GM18868 (cell line): ENCODE measurements around the gene VASH2.
"Not testable (repeated sequence)": the region's sequence is repeated elsewhere in the genome, so short reads cannot be mapped to it uniquely, and the experiment has no call there.

Experiments
- ATAC-seq: cut with Tn5 transposase; IDR thresholded peaks from one replicate; pipeline ENCODE4 v1.9.1; 2021; ENCODE audit warnings: mild to moderate bottlenecking, moderate library complexity; ENCODE audit not compliant: unreplicated experiment

VASH2 gene

DNA sequence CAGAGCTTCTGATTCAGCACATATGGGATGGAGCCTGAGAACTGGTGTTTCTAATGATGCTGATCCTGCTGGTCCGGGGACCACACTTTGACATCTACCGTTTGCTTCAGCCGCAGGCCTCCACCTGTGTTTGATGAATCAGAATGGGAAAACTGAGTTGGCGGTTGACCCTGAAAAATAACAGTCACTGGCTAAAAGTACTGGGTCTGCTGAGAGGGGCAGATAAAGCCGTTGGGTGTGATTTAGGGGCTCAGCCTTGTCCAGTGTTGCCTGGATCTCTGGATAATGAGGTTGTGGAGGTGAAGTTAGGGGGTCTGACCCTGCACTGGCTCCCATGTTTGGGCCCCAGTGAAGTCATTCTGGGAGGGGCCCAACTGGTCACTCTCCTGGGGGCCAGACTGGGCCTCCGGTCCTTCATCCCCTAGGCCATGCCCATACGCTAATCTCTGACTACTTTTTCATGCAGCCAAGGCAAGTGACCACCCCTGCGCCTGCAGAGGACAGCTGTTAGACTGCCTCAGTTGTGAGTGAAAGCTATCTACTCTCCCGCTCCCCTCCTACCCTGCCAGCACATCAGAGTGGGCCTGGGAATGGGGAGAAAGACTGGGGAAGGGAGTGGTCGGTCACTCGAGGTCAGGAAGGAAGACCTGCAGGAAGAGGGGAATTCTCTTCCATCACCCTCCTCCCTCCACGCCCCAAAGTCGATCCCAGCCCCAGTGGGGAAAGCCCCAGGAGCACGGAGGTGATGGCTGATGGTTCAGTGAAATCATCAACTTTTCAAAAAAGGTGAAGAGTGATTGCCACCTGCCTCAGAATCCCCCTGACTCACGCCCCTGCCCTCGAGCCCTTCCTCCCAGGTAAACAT lies 27.7 kb downstream of the VASH2 start:
- ATAC-seq = peak; percentile 35

DNA sequence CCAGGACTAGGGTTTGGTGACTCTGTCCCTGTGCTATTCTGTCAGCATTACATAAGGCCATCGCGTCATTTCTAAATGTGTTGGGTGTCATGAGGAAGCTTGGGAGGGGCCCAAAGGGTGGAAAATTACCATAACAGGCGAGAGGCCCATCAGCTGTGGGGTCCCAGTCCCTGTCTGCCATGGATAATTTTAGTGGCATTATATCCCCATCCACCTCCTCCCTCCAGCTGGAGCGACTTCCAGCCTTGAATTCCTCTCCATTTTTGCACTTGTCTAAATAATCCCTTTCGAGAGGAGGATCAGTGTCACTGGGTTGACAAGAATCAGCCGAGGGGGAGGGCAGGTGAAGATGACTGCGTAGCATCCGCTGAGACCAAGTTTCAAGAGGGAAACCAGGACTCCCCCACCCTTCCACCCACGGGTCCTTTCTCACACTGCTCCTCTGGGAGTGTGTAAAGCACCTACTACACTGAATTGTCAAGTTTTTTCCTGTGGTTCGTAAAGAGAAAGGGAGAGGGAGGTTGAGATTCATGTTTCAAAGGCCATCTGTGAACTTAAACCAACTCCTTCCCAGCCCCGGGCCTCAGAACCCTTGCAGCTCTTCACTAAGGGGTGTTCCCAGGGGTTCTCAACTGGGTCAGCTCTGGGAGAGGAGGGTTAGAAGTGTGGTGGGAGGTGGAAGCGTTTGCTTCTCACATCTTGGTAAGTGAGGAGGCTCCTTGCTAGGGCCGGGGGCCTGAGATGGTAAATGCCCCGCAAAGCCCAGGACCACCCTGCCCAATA lies 29.2 kb downstream of the VASH2 start:
- ATAC-seq = peak; percentile 80

DNA sequence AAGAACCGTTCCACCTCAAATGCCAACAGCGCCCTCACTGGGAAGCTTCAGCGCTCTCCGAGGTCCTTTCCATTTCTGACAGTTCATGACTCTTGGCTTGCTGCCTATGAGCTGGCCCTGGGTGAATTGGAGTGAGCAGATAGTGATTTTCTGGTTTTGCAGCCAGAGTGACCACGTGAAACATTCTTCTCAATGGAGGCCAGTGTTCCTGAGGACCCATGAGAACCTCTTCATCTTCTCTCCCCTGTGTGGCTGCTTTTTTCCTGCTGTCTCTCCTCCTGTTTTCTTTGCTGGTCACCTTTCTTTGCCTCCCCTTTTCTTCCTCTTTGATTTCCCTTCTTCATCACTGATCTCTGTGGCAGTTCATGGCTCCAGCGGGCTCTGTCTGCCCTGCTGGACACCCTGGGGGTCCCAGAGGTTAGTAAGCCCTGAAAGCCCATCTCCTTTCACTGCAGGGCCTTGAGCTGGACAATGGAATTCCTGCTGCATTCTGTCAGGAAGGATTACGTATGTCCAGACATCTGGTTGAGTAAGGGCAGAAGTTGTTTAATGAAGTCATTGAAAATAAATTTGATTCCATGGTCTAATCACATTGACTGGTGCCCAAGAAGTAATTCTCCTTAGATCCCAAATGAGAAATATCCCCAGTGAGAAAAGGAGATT lies 29.9 kb downstream of the VASH2 start:
- ATAC-seq = no peak

DNA sequence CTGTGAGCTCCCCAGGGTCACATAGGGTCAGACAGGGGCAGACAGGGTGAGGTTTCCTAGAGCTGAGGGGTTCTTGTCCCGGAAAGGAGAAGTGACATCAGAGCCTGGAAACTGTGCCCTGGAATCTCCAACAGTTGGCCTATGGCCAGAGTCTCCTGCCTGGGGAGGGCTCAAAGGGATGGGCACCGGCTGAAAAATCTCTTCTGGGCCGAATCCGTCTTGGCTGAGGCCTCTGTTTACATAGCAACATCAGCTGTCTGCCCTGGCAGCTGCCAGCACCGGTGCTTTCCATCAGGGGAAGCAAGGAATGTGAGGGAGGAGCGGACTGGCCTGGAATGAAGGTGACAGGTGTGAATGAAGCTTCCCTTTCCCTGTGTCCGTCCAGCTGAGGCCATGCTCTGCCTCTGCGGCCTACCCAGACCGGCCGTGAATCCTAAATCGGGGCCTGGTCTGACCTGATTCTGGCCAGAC lies 30.7 kb downstream of the VASH2 start:
- no peak for ATAC-seq

DNA sequence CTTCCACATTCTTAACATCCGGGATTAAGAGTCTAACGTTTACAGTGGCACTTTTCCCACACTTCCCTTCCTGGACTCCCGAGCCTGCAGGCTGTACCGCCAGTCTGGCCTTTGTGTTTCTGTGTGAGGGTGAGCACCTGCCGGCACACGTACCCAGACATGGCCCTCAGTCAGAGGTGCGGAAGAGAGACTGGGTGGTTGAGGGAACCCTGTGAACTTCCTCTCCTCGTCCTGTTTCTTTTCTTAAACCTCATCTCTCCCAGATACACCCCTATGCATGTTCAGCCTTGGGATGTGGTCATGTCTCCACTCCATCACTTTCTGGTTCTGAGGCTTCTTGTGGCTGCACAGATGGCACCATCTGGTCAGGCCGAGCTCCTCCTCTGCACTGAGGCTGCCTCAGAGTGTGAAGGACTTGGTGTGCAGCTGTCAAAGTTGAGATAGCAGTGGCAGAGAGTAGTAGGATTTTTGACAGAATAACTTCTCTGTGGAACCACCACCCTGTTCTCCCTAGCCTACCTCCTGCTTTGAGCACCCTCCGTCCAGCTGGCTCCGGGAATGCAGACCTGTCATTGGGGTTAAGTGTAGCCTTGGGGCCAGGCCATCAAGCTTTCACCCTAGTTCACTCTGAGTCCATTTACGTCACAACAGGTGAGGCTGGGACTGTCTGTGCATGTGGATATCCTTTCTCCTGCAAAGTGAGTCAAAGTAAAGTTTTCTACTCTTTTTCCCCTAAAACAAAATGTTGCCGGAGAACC lies 31.4 kb downstream of the VASH2 start:
- peak; percentile 43 for ATAC-seq

DNA sequence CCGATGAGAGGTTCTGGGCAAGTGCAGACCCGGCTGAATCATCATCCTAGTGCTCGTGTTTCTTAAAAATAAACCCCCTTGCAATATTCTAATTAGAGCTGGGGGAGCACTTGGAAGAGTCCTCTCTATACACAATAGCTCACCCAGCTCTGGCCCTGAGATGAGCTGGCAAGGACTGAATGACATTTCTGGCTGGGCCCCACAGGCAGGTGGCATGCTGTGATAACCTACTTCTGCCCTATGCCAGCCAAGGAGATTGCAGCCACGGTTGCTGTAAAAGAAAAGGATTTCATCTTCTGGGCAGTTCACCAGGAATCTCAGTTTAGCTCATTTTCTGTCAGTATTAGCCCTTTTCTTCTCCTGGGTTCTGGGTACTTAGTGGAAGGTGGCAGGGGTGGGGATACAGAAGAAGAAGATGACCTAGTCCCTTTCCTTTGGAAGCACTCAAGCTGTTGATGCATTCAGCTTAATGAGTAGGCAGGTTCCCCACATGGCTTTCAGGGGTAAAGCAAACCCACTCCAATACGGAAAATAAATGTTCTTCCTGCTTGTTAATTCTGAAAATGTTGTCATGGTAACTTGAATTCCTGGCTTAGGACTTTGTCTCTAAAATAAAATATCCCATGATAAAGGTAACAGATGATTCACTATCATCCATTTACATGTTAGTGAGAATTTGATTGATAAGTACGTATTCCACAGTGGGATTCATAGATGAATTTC lies 32.2 kb downstream of the VASH2 start:
- ATAC-seq = no peak

DNA sequence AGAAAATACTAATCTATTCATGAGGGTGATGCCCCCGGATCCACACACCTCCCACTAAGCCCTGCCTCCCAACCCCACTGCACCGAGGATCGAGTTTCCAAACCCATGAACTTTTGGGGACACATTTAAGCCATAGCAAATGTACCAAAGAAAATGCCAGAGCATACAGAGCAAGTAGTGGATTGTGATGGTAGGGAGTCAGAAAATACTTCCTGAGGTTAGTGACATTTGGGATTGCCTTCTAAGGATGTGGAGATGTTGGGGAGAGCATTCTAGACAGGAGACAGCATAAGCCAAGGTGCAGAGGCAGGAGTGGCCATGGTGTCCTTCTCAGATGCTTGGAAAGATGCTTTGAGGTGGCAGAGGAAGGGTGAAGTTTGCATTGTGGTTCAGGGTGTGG lies 33.1 kb downstream of the VASH2 start:
- no peak for ATAC-seq

DNA sequence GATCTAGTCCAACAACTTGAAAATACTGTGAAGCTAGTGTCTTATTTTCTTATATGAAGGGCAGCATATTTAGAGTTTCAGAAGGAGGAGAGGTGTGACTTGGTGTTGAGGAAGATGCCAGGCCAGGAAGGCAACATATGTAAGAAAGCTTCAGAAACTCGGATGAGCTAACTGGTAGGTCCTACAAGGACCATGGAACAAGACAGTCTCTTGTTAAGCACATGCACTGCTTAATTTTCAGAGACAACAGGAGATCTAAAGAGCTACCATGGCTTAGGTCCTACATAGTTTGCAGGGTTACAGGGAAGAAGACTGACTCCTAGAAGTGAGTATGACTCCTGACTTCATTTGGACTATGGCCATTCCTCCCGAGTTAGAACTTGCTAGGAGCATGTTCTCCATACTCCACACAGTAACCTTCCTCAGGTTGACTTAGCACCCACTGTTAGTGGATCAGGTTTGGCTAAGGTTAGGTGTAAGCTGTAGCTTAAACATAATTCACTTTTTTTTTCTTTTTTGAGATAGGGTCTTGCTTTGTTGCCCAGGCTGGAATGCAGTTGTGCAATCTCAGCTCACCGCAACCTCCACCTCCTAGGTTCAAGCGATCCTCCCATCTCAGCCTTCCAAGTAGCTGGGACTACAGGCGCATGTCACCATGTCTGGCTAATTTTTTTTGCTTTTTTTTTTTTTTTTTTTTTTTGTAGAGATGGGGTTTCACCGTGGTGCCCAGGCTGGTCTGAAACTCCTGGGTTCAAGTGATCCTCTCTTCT lies 34.4 kb downstream of the VASH2 start:
- ATAC-seq = no peak

DNA sequence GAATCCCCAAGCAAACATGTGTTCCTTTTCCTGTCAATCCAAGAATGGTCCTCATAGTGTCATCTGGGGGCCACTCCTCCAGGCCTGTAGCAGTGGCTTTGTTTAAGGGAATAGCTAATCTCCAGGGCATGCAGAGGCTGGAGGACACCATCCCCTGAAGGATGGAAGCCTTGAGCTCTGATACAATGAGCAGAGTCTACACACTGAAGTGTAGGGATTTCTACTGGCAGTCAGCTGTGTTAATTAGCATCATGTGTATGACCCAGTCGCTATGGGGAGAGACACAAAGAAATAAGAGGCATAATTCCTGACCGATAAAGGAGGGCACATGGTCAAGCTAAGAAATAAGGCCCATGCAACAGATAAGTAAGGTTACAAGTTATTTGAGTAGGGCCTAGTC lies 36.2 kb downstream of the VASH2 start:
- ATAC-seq = no peak

DNA sequence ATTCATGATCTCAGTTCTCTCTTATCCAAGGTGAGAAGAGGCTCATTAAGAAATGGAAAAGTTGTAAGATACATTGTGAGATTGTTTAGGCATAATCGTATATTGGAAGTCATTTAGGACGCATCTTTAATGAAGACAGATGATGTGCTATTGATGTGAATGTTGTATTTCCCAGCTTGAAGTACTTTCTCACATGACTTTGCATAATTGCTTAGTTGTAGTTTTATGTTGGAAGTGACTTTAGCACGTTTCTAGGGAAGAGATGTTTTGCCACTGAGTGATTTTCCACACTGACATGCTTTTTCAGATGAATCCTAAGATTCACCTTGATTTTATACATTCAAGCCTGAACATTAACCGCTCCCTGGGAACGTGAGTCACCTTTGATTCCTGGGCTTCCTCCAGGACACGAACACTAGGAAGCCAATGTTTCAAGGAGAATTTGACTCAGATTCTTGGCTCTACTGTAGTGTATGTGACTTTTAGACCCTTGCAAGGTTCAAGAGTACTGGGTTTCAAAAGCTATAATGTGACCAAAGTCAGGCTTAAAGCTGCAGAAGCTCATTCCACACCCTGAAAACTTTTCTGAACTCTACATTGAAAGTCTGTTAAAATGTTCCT lies 37.5 kb downstream of the VASH2 start:
- ATAC-seq = no peak

DNA sequence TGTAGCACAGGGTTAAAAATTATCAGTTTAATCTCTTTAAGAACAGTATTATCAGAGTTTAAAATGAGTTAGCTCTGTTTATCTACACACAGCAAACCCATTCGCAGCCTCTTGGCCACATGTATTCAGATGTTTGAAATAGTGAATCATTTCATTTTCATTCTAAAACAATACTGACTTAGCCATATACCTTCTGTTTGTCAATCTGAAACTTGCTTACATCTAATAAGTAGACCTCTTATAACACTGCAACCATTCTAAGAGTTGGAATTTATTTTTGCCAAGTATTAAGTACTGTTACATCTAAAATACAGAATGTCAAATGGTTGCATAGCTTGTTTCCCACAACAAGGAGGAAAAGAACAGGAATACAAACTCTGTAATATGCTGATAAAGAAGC lies 39.9 kb downstream of the VASH2 start:
- ATAC-seq = no peak

DNA sequence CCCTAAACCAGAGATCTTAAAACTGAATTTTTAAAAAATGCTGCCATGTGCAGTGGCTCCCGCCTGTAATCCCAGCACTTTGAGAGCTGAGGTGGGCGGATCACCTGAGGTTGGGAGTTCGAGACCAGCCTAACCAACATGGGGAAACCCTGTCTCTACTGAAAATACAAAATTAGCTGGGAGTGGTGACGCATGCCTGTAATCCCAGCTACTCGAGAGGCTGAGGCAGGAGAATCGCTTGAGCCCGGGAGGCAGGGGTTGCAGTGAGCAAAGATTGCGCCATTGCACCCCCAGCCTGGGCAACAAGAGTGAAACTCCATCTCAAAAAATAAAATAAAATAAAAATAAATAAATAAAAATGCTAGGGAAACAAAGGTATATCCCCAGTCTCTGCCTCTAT lies 43.6 kb downstream of the VASH2 start:
- ATAC-seq = not testable (repeated sequence)

DNA sequence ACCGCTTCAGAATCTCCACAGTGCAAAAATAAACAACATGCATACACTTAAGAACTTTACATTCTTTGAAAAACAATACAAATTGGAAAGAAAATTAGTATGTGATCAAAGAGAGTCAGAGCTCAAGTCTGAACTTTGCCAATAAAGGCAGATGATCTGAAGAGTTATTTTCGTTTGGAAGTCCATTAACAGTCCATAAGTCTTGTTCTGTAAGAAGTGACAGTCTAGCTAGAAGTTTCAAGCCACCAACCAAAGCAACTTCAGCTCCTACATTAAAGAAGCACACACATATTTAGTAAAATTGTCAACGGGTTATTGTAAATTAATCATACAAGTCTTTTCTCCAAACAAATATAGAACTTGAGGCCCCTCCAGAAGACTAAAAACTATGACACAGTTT lies 44.6 kb downstream of the VASH2 start:
- ATAC-seq = no peak

DNA sequence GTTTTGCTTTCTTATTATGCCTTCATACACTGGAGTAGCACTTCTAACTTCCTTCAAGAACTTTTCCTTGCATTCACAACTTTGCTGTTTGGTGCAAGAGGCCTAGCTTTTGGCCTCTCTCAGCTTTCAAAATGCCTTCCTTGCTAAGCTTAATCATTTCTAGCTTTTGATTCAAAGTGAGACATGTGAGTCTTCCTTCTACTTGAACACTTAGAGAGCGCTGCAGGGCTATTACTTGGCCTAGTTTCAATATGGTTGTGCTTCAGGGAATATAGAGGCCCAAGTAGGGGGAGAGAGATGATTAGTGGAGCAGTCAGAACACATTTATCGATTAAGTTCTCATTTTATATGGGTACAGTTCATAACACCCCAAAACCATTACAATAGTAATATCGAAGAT lies 52.9 kb downstream of the VASH2 start:
- no peak for ATAC-seq

DNA sequence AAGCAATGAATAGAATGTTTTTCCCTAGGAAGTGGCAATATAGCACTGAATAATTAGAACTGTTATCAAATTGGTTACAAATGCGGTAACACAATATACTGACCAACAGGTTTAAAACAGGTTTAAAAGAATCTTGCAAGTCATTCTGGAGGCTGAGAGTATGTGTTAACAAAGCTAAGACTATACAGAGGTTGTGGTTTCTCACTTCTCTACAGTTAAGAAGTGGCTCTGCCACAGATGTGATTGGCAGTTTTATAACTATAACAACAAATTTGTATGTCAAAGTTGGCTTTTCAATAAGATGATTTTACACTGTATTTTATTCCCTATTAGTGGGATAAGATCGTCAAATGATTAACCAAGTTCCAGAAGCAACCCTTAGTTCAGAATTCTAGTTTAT lies 58.2 kb downstream of the VASH2 start:
- ATAC-seq = peak; percentile 91

DNA sequence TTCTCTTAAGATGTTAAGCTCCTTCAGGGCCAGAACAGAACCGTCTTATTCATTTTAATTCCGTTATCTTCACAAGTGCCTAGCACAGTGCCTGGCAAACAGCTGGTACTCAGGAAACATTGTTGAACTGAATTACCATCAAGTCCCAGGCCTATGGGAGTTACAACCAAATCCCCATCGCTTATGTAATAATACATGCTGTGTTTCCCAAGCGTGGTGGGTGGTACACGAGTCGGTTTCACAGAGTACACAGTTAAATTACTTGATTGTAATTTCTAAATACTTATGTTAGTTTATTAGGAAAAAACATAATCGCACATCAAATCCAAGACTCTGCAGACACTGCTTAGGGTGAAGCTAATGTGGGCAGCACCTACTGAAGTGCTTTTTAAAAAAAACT lies 64.3 kb downstream of the VASH2 start:
- ATAC-seq = no peak

DNA sequence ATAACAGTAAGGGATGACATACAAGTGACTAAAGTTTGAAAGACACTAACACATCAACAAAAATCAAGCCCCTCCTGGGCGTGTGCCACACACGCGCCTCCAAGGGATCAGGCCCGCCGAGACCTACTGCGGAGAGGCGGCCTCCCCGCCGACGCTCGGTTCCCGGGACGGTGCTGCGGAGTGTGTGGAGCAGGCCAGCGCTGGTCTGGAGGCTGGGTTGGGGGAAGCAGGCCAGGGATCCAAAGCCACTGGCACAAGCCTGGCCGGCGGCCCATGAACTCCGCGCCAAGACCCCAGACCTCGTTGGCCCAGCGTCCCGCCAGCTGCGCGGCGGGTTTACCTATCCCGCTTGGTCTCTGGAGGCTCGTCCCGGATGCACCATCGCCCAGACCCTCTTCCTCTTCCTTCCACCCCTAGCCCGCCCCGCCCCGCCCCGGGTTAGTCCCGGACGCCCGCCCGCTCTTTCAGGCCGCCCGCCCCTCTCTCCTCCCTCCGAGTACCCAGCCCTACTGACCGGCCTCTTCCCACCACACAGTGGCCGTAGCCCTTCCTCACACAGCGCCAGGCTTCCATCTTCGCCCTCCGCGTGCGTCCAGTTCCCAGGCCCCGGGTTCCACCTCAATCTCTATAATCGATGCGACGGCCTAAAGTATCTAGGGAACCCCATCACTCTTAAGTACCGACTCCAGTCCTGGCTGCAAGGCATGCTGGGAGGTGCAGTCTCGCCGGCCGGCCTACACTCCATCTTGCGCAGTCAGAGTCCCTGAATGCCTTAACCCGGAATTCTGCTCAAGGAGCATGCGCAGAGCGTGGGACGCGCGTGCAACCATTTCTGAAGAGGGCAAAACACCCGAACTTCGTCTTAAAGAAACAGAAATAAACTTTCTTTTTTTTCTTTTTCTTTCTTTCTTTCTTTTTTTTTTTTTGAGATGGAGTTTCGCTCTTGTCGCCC lies 65.0 kb downstream of the VASH2 start, which contains the start of gene ANGEL2:
Gene ANGEL2, minus strand, starts transcription at position 769 of the 952 bp plus-strand sequence. Its CDS starts 196 bp downstream, at position 573.
- ATAC-seq = peak; percentile 94
